Esophagus squamous epithelium (tissue), 4 donors: ENCODE measurements around the gene TUBB6.

Experiments used
- POLR2A ChIP-seq, 4 donors: fragments of 450-650 bp; IDR thresholded peaks; one replicate each; pipeline ENCODE4 v1.6.1; 2017; ENCODE audit warnings: antibody characterized with exemption in 4 of 4, mild to moderate bottlenecking in 4 of 4, moderate library complexity in 3 of 4
- TF ChIP-seq, protein P1 (sequence below), 6 experiments: fragments of 450-650 bp in 4 of 6; fragments of 200-600 bp in 2 of 6; sonication (generic) in 2 of 6; IDR thresholded peaks; one replicate each; pipeline ENCODE4 v1.5.1; 2016 to 2019; ENCODE audit warnings: antibody characterized with exemption in 6 of 6, mild to moderate bottlenecking in 4 of 6, moderate library complexity in 4 of 6

DNA sequence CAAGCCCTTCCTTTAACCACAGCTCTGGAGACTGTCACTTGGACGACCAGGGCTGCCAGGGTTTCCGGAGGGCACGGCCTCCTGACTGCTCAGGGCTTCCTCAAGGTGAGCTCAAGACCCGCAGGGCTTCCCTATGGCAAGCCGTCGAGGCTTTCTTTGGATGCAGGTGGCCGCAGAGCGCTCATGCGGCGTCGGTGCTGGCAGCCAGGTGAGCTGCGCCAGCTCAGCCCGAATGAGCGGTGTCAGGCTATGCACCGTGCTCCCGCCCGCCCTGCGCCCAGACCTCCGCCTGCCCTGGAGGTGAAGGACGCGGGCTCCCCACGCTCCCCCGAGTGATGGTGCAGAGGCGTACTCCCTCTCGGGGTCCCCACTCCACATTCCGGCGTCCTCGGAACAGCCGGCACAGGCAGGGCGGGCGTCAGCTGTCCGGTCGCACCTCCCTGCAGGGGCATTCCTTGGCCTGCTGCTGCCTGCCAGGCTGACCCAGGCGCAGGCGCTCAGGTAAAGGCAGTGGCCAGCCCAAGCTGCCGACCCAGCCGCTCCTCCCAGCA, 20.8 kb upstream of the TUBB6 start:
- TF ChIP-seq, protein P1, sequence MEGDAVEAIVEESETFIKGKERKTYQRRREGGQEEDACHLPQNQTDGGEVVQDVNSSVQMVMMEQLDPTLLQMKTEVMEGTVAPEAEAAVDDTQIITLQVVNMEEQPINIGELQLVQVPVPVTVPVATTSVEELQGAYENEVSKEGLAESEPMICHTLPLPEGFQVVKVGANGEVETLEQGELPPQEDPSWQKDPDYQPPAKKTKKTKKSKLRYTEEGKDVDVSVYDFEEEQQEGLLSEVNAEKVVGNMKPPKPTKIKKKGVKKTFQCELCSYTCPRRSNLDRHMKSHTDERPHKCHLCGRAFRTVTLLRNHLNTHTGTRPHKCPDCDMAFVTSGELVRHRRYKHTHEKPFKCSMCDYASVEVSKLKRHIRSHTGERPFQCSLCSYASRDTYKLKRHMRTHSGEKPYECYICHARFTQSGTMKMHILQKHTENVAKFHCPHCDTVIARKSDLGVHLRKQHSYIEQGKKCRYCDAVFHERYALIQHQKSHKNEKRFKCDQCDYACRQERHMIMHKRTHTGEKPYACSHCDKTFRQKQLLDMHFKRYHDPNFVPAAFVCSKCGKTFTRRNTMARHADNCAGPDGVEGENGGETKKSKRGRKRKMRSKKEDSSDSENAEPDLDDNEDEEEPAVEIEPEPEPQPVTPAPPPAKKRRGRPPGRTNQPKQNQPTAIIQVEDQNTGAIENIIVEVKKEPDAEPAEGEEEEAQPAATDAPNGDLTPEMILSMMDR (IDR thresholded peaks at IDR 0.05) = no peak
- peak in 1 of 4 donors; percentile 7 for TF ChIP-seq POLR2A (IDR thresholded peaks at IDR 0.05)
